K562 (cell line): ENCODE results near the gene CT45A1.

Source experiments
- ERF ChIP-seq: fragments of 450-650 bp; formaldehyde crosslinking; IDR thresholded peaks from 2 replicates; pipeline ENCODE4 v1.4.0; 2020; ENCODE audit warnings: mild to moderate bottlenecking, mixed read lengths
- NFIC ChIP-seq: fragments of 450-650 bp; IDR thresholded peaks from 2 replicates; pipeline ENCODE4 v1.6.1; 2017; ENCODE audit warnings: mild to moderate bottlenecking, inconsistent platforms
- NFYB ChIP-seq: IDR thresholded peaks from 2 replicates; pipeline ENCODE4 v1.6.1; 2011; ENCODE audit warnings: mild to moderate bottlenecking, moderate library complexity; ENCODE audit not compliant: insufficient read length; ENCODE audit errors: extremely low read depth
- NONO ChIP-seq, 2 experiments: fragments of 200-400 bp in 1 of 2; fragments of 450-650 bp in 1 of 2; formaldehyde crosslinking in 1 of 2; IDR thresholded peaks; 2 replicates each; pipeline ENCODE4 v1.6.1; 2017; ENCODE audit warnings: low read depth in 2 of 2, mild to moderate bottlenecking in 2 of 2, moderate library complexity in 2 of 2, low read length in 1 of 2
- POLR2A ChIP-seq: fragments of 450-650 bp; conservative IDR thresholded peaks from 2 replicates; pipeline ENCODE4 v1.6.1; 2016
- YY1 ChIP-seq, 3 experiments: IDR thresholded peaks; 2 replicates each; pipeline ENCODE4 v1.6.1; 2011; ENCODE audit warnings: low read length in 2 of 3, mild to moderate bottlenecking in 2 of 3, moderate library complexity in 2 of 3, borderline replicate concordance in 1 of 3, control low read depth in 1 of 3, low read depth in 1 of 3; ENCODE audit not compliant: insufficient read depth in 3 of 3, insufficient replicate concordance in 2 of 3, control insufficient read depth in 1 of 3, insufficient read length in 1 of 3; ENCODE audit errors: extremely low read depth in 1 of 3
- ZNF124 ChIP-seq: sonication (generic); formaldehyde crosslinking; IDR thresholded peaks from 2 replicates; pipeline ENCODE4 v1.8.1; 2022; ENCODE audit warnings: missing genetic modification reagents
- TF ChIP-seq, protein P1 (sequence below), 3 experiments: IDR thresholded peaks in 2 of 3; conservative IDR thresholded peaks in 1 of 3; 2 replicates each; pipeline ENCODE4 v1.5.1; 2011 to 2012; ENCODE audit warnings: low read length in 3 of 3, mild to moderate bottlenecking in 3 of 3, control low read depth in 2 of 3, improper control_type of control experiment in 1 of 3, inconsistent platforms in 1 of 3, low read depth in 1 of 3, mixed read lengths in 1 of 3, moderate library complexity in 1 of 3; ENCODE audit not compliant: insufficient read depth in 2 of 3

DNA sequence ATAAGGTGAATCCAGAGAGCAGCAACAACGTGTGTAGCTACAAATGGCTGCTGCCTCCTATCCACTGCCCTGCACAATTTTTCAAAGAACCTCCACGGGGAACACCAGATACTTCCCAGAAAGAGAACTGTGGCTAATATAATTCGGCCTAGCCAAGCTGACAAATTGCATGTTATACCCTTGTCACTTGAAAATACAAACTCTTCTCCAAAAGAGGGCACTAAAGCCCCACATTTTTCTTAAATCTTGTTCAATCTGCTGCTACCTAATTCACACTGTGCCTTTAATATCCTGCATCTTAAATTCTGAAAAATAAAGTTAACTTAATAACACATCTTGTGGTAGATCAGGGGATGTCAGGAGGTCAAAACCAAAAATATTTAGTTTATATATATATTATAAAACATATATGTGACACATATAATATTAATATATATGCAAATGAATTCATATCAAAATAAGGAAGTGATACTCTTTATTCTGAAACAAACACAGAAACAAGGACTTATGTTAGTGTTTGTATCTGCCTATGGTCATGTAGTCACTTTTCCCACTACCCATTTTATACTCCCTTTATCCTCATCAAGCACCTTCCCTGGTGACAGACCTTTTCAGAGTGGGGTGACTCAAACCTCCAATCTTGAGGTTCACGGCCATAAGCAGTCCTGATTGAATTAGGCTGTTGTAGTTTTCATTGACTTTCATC is 24.1 kb downstream of the CT45A1 start:
- no peak for TF ChIP-seq ERF (CRISPR knock-in tag)
- TF ChIP-seq, protein P1, sequence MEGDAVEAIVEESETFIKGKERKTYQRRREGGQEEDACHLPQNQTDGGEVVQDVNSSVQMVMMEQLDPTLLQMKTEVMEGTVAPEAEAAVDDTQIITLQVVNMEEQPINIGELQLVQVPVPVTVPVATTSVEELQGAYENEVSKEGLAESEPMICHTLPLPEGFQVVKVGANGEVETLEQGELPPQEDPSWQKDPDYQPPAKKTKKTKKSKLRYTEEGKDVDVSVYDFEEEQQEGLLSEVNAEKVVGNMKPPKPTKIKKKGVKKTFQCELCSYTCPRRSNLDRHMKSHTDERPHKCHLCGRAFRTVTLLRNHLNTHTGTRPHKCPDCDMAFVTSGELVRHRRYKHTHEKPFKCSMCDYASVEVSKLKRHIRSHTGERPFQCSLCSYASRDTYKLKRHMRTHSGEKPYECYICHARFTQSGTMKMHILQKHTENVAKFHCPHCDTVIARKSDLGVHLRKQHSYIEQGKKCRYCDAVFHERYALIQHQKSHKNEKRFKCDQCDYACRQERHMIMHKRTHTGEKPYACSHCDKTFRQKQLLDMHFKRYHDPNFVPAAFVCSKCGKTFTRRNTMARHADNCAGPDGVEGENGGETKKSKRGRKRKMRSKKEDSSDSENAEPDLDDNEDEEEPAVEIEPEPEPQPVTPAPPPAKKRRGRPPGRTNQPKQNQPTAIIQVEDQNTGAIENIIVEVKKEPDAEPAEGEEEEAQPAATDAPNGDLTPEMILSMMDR (IDR thresholded peaks at IDR 0.05 in 2 of 3, conservative IDR thresholded peaks at IDR 0.05 in 1 of 3; ENCODE audit: insufficient read depth in 2 of 3, low read depth in 1 of 3, low read length in 3 of 3): peak; percentile 13 to 43 (median 33); a peak in 4 of 6 replicates
- TF ChIP-seq POLR2A: no peak
- no peak for TF ChIP-seq NFIC
- no peak for TF ChIP-seq NONO (IDR thresholded peaks at IDR 0.05; ENCODE audit: low read depth in 2 of 2, low read length in 1 of 2)
- no peak for TF ChIP-seq YY1 (IDR thresholded peaks at IDR 0.05; ENCODE audit: borderline replicate concordance in 1 of 3, control insufficient read depth in 1 of 3, extremely low read depth in 1 of 3, insufficient read depth in 3 of 3, insufficient read length in 1 of 3, insufficient replicate concordance in 2 of 3, low read depth in 1 of 3, low read length in 2 of 3)
- TF ChIP-seq ZNF124 (CRISPR knock-in tag): no peak
- TF ChIP-seq NFYB: no peak
